Measurements from ENCODE around the gene RNF128.

RNF128 gene

DNA sequence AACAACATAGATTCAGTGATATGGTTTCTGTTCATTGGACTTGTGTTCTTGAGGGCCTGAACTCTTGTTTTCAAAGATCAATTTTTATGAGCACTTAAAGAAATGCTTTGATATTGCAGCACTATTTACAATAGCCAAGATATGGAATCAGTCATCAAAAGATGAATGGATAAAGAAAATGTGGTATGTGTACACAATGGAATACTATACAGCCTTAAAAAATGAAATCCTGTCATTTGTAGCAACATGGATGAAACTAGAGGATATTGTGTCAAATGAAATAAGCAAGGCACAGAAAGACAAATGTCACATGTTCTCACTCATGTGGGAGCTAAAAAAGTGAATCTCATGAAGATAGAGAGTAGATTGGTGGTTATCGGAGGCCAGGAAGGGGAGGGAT, 21.9 kb downstream of the RNF128 start:
- TF ChIP-seq POLR2AphosphoS5 (IDR thresholded peaks at IDR 0.05; ENCODE audit: low read depth, low read length), result no peak
- no peak for TF ChIP-seq TAF1 (IDR thresholded peaks at IDR 0.05; ENCODE audit: borderline replicate concordance, insufficient read depth, low read length)
- TF ChIP-seq SIN3A (IDR thresholded peaks at IDR 0.05; ENCODE audit: borderline replicate concordance, insufficient read depth, low read length), result no peak
- TF ChIP-seq FOXP2 (optimal IDR thresholded peaks at IDR 0.05; ENCODE audit: borderline replicate concordance, extremely low read depth, extremely low read length, insufficient read depth), result no peak
- TF ChIP-seq, protein P1, sequence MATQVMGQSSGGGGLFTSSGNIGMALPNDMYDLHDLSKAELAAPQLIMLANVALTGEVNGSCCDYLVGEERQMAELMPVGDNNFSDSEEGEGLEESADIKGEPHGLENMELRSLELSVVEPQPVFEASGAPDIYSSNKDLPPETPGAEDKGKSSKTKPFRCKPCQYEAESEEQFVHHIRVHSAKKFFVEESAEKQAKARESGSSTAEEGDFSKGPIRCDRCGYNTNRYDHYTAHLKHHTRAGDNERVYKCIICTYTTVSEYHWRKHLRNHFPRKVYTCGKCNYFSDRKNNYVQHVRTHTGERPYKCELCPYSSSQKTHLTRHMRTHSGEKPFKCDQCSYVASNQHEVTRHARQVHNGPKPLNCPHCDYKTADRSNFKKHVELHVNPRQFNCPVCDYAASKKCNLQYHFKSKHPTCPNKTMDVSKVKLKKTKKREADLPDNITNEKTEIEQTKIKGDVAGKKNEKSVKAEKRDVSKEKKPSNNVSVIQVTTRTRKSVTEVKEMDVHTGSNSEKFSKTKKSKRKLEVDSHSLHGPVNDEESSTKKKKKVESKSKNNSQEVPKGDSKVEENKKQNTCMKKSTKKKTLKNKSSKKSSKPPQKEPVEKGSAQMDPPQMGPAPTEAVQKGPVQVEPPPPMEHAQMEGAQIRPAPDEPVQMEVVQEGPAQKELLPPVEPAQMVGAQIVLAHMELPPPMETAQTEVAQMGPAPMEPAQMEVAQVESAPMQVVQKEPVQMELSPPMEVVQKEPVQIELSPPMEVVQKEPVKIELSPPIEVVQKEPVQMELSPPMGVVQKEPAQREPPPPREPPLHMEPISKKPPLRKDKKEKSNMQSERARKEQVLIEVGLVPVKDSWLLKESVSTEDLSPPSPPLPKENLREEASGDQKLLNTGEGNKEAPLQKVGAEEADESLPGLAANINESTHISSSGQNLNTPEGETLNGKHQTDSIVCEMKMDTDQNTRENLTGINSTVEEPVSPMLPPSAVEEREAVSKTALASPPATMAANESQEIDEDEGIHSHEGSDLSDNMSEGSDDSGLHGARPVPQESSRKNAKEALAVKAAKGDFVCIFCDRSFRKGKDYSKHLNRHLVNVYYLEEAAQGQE (IDR thresholded peaks at IDR 0.05; ENCODE audit: insufficient read depth in 1 of 2, low read depth in 2 of 2, low read length in 2 of 2), result no peak

DNA sequence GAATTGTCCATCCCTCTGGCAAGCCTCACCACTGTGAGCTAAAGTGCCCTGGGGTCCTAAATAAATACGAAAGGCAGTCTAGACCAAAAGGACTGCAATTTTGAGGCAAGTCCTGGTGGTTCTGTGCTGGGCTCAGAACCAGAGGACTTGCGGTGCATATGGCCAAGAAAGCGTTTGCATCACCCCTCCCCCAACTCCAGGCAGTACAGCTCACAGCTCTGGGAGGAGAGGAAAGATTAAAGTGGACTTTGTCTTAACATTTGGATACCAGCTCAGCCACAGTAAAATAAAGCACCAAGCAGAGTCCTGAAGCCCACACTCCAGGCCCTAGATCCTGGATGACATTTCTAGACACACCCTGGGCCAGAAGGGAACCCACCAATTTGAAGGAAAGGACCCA, 24.9 kb downstream of the RNF128 start:
- TF ChIP-seq FOXP2 (optimal IDR thresholded peaks at IDR 0.05; ENCODE audit: borderline replicate concordance, extremely low read depth, extremely low read length, insufficient read depth) (no peak), POLR2AphosphoS5 (IDR thresholded peaks at IDR 0.05; ENCODE audit: low read depth, low read length) (no peak), TAF1 (IDR thresholded peaks at IDR 0.05; ENCODE audit: borderline replicate concordance, insufficient read depth, low read length) (no peak), SIN3A (IDR thresholded peaks at IDR 0.05; ENCODE audit: borderline replicate concordance, insufficient read depth, low read length) (no peak)
- TF ChIP-seq, protein P1 (IDR thresholded peaks at IDR 0.05; ENCODE audit: insufficient read depth in 1 of 2, low read depth in 2 of 2, low read length in 2 of 2), result no peak

DNA sequence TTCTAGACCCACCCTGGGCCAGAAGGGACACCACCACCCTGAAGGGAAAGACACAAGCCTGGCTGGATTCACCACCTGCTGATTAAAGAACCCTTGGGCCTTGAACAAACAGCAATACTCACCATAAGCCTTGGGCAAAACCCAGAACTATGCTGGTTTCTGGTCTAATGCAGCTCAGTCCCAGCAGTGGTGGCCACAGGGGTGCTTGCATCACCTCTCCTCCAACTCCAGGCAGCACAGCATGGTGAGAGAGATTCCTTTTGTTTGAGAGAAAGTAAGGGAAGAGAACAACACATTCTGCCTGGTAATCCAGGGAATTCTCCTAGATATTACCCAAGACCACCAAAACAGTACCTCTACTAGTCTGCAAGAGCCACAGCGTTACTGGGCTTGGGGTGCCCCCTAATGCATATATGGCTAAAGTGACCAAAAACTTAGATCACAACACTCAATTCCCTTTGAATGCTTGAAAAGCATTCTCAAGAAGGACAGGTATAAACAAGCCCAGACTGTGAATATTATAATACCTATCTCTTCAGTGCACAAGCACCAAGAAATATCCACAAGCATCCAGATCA, 25.7 kb downstream of the RNF128 start:
- TF ChIP-seq SIN3A (IDR thresholded peaks at IDR 0.05; ENCODE audit: borderline replicate concordance, insufficient read depth, low read length) (no peak), POLR2AphosphoS5 (IDR thresholded peaks at IDR 0.05; ENCODE audit: low read depth, low read length) (no peak)
- TF ChIP-seq, protein P1 (IDR thresholded peaks at IDR 0.05; ENCODE audit: insufficient read depth in 1 of 2, low read depth in 2 of 2, low read length in 2 of 2), result no peak

DNA sequence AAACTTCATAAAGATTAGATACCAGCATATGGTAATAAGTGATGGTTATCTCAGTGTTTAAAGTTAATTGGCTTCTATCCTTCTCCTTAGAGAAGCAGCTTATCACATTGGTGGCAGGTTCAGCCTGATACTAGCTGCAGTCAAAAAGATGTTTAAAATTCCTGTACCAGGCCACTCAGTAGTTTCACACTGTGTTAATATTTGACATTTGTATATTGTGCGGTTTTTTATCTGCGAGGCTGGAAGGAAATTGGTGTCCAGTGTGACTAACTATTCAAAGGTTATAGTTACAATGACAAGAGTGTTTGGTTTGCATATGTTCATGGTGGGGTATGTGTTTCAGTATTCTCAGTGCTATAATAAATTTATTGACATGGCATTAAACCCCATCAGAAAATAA, 48.5 kb downstream of the RNF128 start:
- TF ChIP-seq, protein P1 (IDR thresholded peaks at IDR 0.05; ENCODE audit: insufficient read depth in 1 of 2, low read depth in 2 of 2, low read length in 2 of 2), result no peak
- TF ChIP-seq SIN3A (IDR thresholded peaks at IDR 0.05; ENCODE audit: borderline replicate concordance, insufficient read depth, low read length) (no peak), FOXP2 (optimal IDR thresholded peaks at IDR 0.05; ENCODE audit: borderline replicate concordance, extremely low read depth, extremely low read length, insufficient read depth) (no peak), POLR2AphosphoS5 (IDR thresholded peaks at IDR 0.05; ENCODE audit: low read depth, low read length) (no peak), TAF1 (IDR thresholded peaks at IDR 0.05; ENCODE audit: borderline replicate concordance, insufficient read depth, low read length) (no peak)

DNA sequence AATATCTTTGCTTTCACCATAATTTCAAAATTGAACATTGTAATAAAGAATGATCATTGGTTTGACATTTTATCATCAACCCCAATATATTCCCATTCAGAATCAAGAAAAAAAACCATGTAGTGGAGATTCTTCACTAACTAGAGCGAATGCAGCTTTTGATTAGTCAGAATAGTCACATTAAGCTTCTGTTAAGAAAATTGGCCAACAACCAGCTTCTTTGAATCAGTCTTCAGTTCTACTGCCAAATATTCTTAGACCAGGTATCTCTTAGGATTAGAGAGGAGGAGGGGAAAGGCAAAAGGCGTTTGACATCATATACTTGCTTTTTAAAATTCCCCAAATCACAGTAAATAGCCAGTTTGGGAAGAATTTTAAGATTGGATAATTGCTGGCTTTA, 53.8 kb downstream of the RNF128 start:
- TF ChIP-seq, protein P1 (IDR thresholded peaks at IDR 0.05; ENCODE audit: insufficient read depth in 1 of 2, low read depth in 2 of 2, low read length in 2 of 2), result no peak
- TF ChIP-seq POLR2AphosphoS5 (IDR thresholded peaks at IDR 0.05; ENCODE audit: low read depth, low read length) (no peak), FOXP2 (optimal IDR thresholded peaks at IDR 0.05; ENCODE audit: borderline replicate concordance, extremely low read depth, extremely low read length, insufficient read depth) (no peak), TAF1 (IDR thresholded peaks at IDR 0.05; ENCODE audit: borderline replicate concordance, insufficient read depth, low read length) (no peak), SIN3A (IDR thresholded peaks at IDR 0.05; ENCODE audit: borderline replicate concordance, insufficient read depth, low read length) (no peak)
